NCI-H524 (cell line): ENCODE results near the gene P2RY11.

Experiments
- DNase-seq, 2 experiments: peaks; one replicate each; lab custom pipeline; 2025; lab: John Stamatoyannopoulos, UW

Gene P2RY11, protein sequence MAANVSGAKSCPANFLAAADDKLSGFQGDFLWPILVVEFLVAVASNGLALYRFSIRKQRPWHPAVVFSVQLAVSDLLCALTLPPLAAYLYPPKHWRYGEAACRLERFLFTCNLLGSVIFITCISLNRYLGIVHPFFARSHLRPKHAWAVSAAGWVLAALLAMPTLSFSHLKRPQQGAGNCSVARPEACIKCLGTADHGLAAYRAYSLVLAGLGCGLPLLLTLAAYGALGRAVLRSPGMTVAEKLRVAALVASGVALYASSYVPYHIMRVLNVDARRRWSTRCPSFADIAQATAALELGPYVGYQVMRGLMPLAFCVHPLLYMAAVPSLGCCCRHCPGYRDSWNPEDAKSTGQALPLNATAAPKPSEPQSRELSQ

DNA sequence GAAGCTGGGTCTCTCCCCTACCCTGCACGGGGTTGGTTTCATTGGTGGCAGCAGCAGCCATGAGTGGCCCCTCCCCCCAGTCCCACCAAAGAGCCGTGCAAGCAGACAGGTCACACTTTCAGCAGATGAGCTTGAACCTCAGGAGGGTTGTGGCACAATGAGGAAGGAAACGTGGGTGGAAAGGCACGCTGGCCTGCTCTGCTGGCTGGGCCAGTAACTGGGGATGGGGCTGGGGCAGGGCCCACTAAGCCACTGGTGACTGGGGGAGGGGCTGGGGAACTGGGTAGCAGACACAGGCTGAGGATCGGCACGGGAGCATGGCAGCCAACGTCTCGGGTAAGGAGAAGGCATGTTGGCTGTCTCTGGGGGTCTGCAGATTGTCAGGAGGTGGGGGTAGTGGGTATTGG is at the start of gene P2RY11:
Gene P2RY11 (plus strand): TSS at position 289 of the 407 bp plus-strand sequence. CDS start 29 bp downstream, at position 318.
- no peak for DNase-seq

DNA sequence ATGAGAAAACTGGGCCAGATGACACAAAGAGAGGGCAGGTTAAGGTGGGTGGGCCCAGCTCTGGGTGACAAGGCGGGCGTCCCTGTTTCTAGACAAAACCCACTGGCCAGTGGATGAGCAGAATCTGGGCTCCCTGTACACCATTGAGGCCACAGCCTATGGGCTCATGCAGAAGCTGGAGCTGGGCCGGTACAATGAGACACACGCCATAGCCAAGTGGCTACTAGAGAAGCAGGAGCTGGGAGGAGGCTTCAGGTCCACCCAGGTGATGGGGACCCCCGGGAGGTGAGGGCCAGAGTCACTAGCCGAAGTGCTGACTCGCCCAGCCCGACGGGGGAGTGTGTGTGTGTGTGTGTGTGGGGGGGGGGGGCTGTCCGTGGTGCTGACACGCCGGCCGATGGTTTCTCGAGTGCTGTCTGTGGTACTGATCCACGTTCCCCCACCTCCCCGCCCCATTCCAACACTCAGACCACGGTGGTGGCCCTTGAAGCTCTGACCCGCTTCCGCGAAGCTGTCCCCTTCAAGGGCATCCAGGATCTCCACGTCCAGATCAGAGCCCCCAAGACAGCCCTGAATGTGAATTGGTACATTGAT is 49.7 kb upstream of the P2RY11 start:
- no peak for DNase-seq

DNA sequence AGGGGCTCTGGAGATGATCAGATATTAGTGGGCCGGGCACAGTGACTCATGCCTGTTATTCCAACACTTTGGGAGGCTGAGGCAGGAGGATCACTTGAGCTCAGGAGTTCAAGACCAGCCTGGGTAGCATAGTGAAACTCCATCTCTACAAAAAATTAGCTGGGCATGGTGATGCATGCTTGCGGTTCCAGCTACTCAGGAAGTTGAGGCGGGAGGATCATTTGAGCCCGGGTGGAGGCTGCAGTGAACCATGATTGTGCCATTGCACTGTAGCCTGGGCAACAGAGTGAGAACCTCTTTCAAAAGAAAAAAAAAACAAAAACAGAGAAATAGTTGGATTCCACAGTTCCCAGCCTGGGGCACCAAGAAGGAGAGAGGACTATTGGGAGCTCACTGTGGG is 43.3 kb upstream of the P2RY11 start:
- DNase-seq: no peak

DNA sequence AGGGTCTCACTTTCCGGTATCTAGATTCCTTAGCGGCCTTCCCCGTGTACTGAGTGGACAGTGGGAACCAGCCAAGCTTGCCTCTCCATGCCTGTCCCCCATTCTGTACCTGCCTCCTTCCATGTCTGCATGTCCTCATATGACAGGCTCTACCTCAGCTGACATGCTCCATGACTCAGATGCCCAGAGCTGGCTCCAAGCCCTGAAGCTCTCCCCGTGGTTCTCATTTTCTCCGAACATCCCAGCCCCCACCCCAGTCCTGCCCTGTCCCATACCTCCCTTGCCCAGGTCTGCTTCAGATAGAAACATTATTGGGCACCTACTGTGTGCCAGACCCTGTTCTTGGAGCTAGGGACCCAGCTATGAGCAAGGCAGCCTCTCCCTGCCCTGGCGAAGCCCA is 42.4 kb upstream of the P2RY11 start:
- DNase-seq: no peak

DNA sequence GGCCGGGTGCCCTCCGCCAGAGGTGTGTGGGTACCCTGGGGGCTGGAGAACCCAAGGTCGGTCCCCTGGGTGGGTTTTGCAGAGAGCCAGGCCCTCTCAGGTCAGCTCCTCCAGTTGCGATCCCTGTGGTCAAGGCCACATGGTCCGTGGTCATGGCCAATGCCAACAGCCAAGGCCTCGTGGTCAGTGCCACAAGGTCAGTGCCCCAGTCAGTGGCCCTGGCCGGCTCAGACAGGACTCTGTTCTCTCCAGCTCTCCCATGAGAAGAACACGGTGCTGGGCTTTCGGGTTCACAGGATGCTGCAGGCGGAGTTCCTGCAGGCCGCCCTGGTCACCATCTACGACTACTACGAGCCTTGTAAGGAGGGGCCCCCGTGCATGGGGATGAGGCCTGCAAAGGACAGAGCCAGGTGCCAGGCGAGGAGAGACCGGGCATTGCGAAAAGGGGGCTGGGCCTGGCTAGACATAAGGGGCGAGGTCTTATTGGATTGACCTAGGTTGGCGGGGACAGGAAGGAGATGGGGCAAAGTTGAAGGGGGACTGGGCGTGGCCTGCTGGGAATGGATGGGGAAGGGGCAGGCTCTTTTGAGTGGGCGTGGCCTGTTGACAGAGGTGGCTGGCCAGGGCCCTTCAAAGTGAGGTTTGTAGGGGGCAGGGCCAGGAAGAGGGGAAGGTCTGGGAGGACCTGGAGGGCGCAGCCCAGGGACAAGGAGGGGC is 40.6 kb upstream of the P2RY11 start:
- DNase-seq: no peak

DNA sequence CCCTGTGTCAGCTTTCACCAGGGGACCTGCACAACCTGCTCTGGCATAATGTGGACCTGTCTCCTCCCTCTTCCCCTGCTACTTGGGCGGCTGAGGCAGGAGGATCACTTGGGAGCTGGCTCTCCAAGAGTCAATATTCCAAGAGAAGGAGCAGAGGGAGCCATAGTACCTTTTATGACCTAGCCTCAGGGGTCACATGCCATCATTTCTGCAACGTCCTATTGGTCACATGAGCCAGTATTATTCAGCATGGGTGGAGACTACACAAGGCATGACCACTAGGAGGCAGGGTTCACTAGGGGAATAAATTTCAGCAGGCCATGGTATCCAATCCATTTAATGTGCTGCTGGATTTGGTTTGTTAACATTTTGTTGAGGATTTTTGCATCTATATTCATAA is 37.3 kb upstream of the P2RY11 start:
- DNase-seq: peak; percentile 10 to 45

DNA sequence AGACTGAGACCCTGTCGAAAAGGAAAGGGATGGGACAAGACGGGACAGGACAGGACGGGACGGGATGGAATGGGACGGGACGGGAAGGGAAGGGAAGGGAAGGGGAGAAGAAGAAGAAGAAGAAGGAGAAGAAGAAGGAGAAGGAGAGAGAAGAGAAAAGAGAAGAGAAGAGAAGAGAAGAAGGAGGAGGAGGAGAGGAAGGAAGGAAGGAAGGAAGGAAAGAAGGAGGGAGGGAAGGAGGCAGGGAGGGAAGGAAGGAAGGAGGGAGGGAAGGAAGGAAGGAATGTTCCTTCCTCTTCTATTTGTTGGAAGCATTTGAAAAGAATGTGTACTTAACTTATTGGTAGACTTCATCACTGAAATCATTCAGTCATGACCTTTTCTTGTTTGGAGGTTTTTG is 35.0 kb upstream of the P2RY11 start:
- DNase-seq: no peak

DNA sequence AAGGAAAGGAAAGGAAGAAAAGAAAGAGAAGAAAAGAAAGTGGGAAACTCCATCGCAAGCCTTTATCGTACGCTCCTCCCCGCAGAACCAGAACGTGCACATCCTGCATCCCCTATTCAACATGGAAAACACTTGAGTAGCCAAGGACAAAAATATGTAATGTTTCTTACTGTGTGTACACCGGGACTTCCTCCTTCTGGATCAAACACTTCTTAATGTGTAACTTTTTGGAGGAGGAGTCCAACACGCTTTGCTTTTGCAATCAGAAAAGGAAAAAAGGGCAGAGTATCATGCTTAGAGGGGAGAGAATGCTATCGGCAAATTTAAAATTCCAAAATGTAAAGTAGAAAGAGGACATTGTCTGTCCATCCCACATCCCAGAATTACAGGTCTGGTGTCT is 33.2 kb upstream of the P2RY11 start:
- DNase-seq: no peak

DNA sequence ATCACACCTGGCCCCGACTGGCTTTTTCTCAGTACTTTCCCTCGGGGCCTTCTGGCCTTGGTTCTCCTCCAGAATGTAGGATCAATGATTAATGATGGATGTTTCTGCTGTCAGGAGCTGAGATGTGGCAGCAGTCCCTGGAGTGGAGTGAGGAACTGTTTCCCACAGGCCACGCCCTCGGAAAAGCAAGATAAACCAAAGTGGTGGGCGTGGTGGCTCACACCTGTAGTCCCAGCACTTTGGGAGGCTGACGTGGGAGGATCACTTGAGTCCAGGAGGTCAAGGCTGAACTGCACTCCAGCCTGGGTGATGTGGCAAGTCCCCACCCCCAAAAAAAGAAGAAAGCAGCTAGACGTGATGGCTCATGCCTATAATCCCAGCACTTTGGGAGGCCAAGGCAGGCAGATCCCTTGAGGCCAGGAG is 32.5 kb upstream of the P2RY11 start:
- DNase-seq: no peak

DNA sequence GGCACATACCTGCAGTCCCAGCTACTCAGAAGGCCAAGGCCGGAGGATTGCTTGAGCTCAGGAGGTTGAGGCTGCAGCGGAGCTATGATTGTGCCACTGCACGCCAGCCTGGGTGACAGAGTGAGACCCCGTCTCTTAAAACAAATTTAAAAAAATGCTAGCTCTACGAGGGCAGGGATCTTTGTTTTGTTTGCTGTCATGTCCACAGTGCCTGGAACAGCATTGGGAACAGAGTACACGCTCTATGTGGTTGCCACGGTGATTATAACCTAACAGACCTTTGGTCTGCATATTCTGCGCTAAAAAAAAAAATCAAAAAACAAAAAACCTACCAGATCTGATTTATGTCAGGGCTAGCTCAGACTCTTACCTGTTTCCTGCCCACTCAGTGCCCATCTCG is 27.6 kb upstream of the P2RY11 start:
- no peak for DNase-seq

DNA sequence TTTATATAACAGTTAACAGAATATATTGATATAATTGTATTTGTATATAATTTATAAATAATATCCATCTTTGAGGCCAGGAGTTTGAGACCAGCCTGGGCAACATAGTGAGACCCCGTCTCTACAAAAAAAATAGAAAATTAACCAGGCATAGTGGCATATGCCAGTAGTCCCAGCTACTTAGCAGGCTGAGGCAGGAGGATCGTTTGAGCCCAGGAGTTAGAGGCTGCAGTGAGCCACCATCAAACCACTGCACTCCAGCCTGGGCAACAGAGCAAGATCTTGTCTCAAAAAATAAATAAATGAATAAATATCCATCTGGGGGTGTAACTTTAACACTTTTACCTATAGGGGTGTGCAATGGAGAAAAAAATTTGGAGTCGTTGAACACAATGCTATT is 26.7 kb upstream of the P2RY11 start:
- no peak for DNase-seq

DNA sequence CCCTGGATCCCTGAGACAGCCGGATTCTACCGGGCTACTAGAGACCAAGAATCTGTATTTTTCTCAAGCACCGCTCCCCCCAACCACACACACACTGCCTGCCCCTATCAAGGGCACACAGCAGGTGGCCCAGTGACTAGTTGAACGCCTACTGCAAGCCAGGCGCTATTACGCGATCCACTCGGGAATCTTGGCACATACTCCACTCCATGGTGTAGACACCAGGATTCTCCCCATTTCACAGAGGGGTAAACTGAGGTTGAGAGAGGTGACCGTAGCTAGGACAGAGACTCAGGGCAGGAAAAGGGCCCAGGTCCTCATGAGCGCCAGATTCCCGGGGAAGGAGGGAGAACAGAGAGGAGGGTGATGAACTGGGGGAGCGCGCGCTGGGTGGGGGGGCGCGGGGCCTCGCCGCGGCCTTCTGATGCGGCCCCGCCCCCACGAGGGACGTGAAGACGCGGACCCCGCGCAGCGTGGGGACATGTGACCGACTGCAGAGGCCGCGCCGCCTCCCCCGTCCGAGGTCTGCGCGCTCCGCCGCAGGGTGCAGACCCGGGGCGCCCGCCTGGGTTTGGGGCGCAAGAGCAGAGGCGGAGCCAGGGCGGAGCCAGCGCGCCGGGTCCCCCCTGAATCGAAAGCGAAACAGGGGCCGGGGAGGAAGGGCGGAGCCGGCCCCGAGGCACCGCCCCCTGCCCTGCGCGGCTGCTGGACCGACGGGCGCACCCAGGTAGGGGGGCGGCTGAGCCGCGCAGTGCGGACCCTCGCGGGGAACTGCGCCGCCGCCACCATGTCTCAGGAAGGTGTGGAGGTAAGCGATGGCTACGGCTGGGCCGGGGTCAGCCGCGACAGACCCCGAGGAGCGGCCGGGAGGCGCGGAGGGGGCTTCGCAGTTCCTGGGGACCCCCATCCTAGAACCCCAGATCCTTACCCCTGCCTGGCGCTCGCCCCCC is 25.6 kb upstream of the P2RY11 start, which contains the start of gene SHFL:
Gene SHFL (plus strand): TSS at position 677 of the 950 bp plus-strand sequence. CDS start 111 bp downstream, at position 788.
- no peak for DNase-seq

DNA sequence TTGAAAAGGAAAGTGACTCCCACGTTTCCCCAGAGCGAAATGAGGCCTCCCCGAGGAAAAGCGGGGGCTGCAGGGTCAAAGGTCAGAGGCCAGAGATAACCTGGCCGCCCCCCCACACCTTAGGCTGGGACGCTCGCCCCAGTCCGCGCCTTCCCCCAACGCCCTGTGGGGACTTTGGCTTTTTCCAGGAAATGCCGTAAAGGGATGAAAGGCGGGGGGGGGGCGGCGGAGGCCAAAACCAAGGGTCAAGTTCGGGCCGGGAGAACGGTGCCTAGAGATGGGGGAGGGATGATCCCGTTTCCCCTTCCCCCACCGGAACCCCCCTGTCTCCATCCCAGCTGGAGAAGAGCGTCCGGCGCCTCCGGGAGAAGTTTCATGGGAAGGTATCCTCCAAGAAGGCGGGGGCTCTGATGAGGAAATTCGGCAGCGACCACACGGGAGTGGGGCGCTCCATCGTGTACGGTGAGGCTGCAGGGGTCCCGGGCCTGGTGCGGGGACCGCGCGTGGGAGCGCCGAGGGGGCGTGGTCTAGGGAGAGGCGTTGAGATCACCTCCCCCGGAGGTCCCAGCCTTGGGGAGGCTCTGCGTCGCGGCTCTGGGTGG is 24.8 kb upstream of the P2RY11 start:
- DNase-seq: no peak

DNA sequence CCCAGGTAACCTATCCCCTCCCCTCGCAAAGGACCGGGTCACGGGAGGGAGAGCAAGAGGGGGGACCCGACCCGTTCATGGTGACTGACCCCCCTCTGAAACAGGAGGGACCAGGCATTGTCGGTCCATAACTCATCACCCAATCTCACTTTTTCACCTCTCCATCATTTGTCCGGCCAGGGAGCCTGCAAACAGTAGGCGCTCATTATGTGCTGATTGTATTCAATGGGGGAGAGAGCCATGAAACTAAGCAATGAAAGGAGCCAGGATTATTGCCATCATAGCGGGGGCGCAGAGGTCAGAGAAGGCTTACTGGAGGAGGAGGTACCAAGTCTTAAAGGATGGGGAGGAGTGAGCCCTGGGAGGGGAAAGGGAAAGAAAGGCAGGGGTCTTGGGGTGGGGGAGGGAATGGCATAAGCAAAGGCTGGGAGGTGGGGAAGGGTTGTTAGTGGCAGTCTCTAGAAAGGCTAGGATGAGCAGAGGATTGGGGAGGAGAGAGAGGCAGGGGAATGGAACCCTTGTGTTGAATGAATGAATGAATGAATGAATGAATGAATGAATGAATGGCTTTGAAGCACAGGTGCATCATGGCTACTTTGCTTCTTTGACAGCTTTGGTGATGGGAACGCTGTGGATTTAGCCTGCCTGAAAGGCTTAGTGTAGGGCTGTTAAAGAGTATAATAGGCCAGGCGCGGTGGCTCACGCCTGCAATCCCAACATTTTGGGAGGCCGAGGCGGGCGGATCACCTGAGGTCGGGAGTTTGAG is 24.0 kb upstream of the P2RY11 start:
- DNase-seq: no peak

DNA sequence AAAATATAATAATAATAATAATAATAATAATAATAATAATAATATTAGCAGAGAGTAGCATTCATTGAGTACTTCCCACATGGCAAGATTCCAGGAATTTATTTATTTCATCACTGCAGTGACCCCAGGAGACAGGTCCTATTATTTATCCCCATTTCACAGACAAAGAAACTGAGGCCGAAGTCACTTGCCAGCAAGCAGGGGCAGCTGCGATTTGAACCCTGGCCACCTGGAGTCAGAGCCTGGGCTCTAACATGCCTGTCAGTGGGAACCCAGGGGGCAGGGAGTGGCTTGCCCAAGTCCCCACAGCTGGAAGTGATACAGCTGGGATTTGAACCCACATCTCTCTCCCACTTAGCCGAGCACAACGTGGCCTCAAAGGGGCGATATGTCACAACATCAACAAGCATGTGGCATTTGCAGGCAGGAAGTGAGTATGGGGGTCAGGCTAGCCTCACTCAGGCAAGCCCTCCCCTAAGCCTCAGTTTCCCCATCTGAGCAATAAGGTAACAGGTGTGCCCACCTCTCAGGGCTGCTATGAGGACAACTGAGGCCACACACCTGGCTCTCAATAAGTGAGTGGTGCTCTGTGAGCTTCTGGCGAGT is 22.4 kb upstream of the P2RY11 start:
- DNase-seq: no peak

DNA sequence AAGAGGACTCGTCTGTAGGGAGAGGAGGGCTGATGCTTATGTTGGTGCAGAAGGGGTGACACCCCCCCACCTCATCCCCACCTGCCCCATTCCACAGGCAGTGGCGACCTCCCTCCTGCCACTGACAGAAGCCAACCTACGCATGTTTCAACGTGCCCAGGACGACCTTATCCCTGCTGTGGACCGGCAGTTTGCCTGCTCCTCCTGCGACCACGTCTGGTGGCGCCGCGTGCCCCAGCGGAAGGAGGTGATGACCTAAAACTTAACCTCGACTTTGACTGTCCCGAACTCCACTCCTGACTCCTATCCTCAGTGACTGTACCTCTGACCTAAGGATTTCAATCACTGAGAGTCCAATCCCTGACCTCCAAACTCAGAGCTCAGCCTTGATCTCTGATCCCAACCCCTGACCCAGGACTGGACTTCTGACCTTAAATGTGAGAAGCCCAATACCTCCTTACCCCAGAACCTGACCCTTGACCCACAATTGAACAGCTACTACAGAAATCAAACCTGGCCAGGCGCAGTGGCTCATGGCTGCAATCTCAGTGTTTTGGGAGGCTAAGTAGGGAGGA is 21.6 kb upstream of the P2RY11 start:
- no peak for DNase-seq

DNA sequence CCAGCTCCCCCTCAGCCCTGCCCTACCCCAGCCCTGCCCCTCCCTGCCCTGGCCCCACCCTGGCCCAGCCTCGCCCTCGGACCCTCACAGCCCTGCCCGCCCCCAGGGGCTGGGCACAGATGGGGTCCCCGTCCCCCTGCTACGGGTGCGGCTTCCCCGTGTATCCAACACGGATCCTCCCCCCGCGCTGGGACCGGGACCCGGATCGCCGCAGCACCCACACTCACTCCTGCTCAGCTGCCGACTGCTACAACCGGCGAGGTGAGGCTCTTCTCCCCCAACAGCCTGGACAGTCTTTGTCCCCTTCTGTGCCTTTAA is 20.2 kb upstream of the P2RY11 start:
- no peak for DNase-seq

DNA sequence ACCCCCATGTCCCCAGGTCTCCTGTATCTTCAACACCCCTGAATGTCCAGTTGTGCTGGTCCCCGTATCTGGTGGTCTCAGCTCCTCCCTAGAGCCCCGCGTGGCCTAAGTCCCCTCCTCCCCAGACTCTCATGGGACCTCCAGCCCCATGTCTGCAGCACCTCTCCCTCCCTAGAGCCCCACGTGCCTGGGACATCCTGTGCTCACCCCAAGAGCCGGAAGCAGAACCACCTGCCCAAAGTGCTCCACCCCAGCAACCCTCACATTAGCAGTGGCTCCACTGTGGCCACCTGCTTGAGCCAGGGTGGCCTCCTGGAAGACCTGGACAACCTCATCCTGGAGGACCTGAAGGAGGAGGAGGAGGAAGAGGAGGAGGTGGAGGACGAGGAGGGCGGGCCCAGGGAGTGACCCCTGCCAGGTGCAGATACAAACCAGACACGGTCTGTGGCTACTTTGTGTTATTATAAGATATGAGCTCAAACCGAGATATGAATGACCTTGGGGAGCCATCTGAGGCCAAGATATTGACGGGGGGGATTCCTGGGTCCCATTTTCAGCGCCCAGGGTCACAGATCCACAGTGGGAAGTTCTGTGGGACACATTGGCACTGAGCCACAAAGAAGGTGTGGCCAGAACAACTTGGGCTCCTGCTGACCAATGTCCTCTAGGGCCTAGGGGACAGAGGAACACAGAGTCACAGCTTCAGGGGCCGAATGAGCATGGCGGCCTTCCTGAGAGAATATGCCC is 19.4 kb upstream of the P2RY11 start:
- DNase-seq: no peak

DNA sequence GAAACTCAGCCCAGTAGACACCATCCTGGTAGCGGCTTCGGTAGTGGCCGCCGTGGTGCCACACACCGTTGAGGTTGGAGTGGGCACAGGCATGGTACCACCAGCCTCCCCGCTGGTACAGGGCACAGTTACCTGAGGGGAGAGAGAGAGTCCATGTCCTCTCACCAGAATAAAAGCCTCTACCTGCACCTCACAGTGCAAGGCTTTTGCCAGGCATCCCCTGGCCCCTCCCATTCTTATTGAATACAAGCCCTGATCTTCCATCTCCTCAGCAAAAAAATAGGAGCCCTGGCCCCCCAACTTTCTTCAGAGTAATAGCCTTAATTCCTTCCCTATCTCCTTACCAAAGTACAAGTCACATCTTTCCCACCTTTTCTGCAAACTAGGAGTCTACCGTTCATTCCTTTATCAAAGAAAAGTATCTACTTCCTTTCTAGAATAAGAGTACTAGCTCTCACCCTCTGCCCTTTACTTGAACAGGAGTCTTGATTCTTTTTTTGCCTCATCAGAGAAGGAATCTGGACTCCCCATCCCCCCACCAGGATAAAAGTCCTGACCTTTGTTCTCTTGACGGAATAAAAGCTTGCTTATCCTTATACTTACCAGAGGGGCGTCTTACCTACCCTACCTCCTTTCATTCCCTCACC is 18.7 kb upstream of the P2RY11 start:
- DNase-seq: no peak
